GM23338 (cell line): ENCODE data around the gene UCKL1. TPM values are rescaled to one million over a fixed set of nuclear protein-coding genes. Genes with fewer than 3 reads are reported as not detected.

ENCODE experiments used
- ATAC-seq: fragments of 200-7000 bp; cut with Tn5 transposase; 3 replicates; pipeline ENCODE4 v1.9.1; 2020
- DNase-seq: peaks from one replicate; pipeline ENCODE4 v3.0.0-alpha.2; 2015; ENCODE audit warnings: low spot score
- H2AFZ ChIP-seq: fragments of 200-600 bp; sonication (generic); 2 replicates; pipeline ENCODE4 v1.8.0; 2016; ENCODE audit warnings: antibody characterized with exemption, mild to moderate bottlenecking, moderate library complexity
- H3F3A ChIP-seq: fragments of 200-600 bp; sonication (generic); replicated peaks from 2 replicates; pipeline ENCODE4 v1.8.0; 2017; ENCODE audit warnings: antibody characterized with exemption, mixed run types, low read depth
- H3K27ac ChIP-seq: fragments of 200-600 bp; sonication (generic); 2 replicates; pipeline ENCODE4 v1.6.1; 2016; ENCODE audit warnings: low read depth
- H3K27me3 ChIP-seq: fragments of 200-600 bp; sonication (generic); 2 replicates; pipeline ENCODE4 v1.8.0; 2016; ENCODE audit warnings: mild to moderate bottlenecking, mixed run types, moderate library complexity; ENCODE audit not compliant: insufficient read depth
- H3K36me3 ChIP-seq: fragments of 200-600 bp; sonication (generic); 2 replicates; pipeline ENCODE4 v1.8.0; 2016; ENCODE audit warnings: mild to moderate bottlenecking; ENCODE audit not compliant: insufficient read depth
- H3K4me1 ChIP-seq: fragments of 200-600 bp; sonication (generic); 2 replicates; pipeline ENCODE4 v1.8.0; 2016; ENCODE audit warnings: mild to moderate bottlenecking, moderate library complexity; ENCODE audit not compliant: insufficient read depth
- H3K4me2 ChIP-seq: fragments of 200-600 bp; sonication (generic); 2 replicates; pipeline ENCODE4 v1.7.1; 2017; ENCODE audit warnings: mixed run types
- H3K4me3 ChIP-seq: fragments of 200-600 bp; sonication (generic); 2 replicates; pipeline ENCODE4 v1.6.1; 2016; ENCODE audit warnings: mixed run types
- H3K79me2 ChIP-seq: fragments of 200-600 bp; sonication (generic); replicated peaks from 2 replicates; pipeline ENCODE4 v1.8.0; 2017; ENCODE audit warnings: mild to moderate bottlenecking; ENCODE audit not compliant: insufficient read depth
- H3K9me2 ChIP-seq: fragments of 200-600 bp; sonication (generic); 2 replicates; pipeline ENCODE4 v1.8.0; 2017; ENCODE audit not compliant: insufficient read depth
- H4K20me1 ChIP-seq: fragments of 200-600 bp; sonication (generic); replicated peaks from 2 replicates; pipeline ENCODE4 v1.8.0; 2017; ENCODE audit warnings: mild to moderate bottlenecking; ENCODE audit not compliant: insufficient read depth
- H3K27ac Mint-ChIP-seq: 2 replicates; pipeline ENCODE4 v1.8.0; 2020; ENCODE audit warnings: inconsistent platforms, mild to moderate bottlenecking, moderate library complexity, mixed read lengths
- H3K27me3 Mint-ChIP-seq: 3 replicates; pipeline ENCODE4 v1.8.0; 2022; ENCODE audit warnings: low read depth, mild to moderate bottlenecking, moderate library complexity, mixed read lengths, inconsistent platforms; ENCODE audit not compliant: insufficient read depth, poor library complexity
- H3K36me3 Mint-ChIP-seq: 3 replicates; pipeline ENCODE4 v1.8.0; 2021; ENCODE audit warnings: low read depth, mild to moderate bottlenecking, inconsistent platforms, moderate library complexity, mixed read lengths
- H3K4me1 Mint-ChIP-seq: 3 replicates; pipeline ENCODE4 v1.8.0; 2020; ENCODE audit warnings: mild to moderate bottlenecking, inconsistent platforms, mixed read lengths
- H3K4me3 Mint-ChIP-seq: 3 replicates; pipeline ENCODE4 v1.8.0; 2021; ENCODE audit warnings: moderate library complexity, mild to moderate bottlenecking, inconsistent platforms, mixed read lengths
- H3K9me3 Mint-ChIP-seq: 3 replicates; pipeline ENCODE4 v1.8.0; 2020; ENCODE audit warnings: moderate library complexity, mild to moderate bottlenecking, inconsistent platforms, mixed read lengths
- CREB1 ChIP-seq: fragments of 250-450 bp; sonication (Bioruptor Pico); IDR thresholded peaks from 2 replicates; pipeline ENCODE4 v1.5.0; 2020; ENCODE audit warnings: low read depth, mild to moderate bottlenecking, moderate library complexity
- EZH2 ChIP-seq: fragments of 200-600 bp; sonication (generic); IDR thresholded peaks from one replicate; pipeline ENCODE4 v1.8.0; 2017; ENCODE audit warnings: antibody characterized with exemption, mild to moderate bottlenecking, low read depth; ENCODE audit not compliant: unreplicated experiment
- EZH2phosphoT487 ChIP-seq: fragments of 200-600 bp; sonication (generic); IDR thresholded peaks from one replicate; pipeline ENCODE4 v1.8.1; 2018; ENCODE audit warnings: antibody characterized with exemption; ENCODE audit not compliant: unreplicated experiment
- JUNB ChIP-seq: IDR thresholded peaks from one replicate; pipeline ENCODE4 v1.6.1; 2016; ENCODE audit warnings: antibody characterized with exemption; ENCODE audit not compliant: unreplicated experiment
- NANOG ChIP-seq: IDR thresholded peaks from 2 replicates; pipeline ENCODE4 v1.6.1; 2016; ENCODE audit warnings: antibody characterized with exemption, borderline replicate concordance
- POLR2AphosphoS5 ChIP-seq: IDR thresholded peaks from 2 replicates; pipeline ENCODE4 v1.6.1; 2016; ENCODE audit warnings: antibody characterized with exemption, low read depth
- STAT1 ChIP-seq: IDR thresholded peaks from one replicate; pipeline ENCODE4 v1.6.1; 2016; ENCODE audit warnings: antibody characterized with exemption; ENCODE audit not compliant: unreplicated experiment
- ZNF114 ChIP-seq: fragments of 250-450 bp; sonication (Bioruptor Pico); IDR thresholded peaks from 2 replicates; pipeline ENCODE4 v1.5.0; 2020; ENCODE audit warnings: mild to moderate bottlenecking, moderate library complexity
- ZNF331 ChIP-seq: fragments of 250-450 bp; sonication (Bioruptor Pico); IDR thresholded peaks from 2 replicates; pipeline ENCODE4 v1.5.0; 2020; ENCODE audit warnings: low read depth, mild to moderate bottlenecking, moderate library complexity
- polyA plus RNA-seq: library from polyadenylated mRNA; unstranded; fragments of >200 nt; fragmentation: Nextera tagmentation; extraction: Ambion mirVana; gene quantifications from 2 replicates; pipeline ENCODE4 v1.2.1, GENCODE V29; 2016
- total RNA-seq: library from RNA; depleted of rRNA; stranded (reverse); fragments of >200 nt; shearing (Covaris generic); gene quantifications from 2 replicates; pipeline ENCODE4 v1.2.3, GENCODE V29; 2014
- TF ChIP-seq, protein P1 (sequence below): fragments of 250-450 bp; sonication (Bioruptor Pico); IDR thresholded peaks from 2 replicates; pipeline ENCODE4 v1.5.0; 2020; ENCODE audit warnings: mild to moderate bottlenecking, moderate library complexity
- TF ChIP-seq, protein P2 (sequence below): IDR thresholded peaks from 2 replicates; pipeline ENCODE4 v1.6.1; 2016; ENCODE audit warnings: antibody characterized with exemption
- TF ChIP-seq, protein P3 (sequence below), 2 experiments: fragments of 200-600 bp in 1 of 2; sonication (generic) in 1 of 2; conservative IDR thresholded peaks; 2 replicates each; pipeline versions ENCODE4 v1.5.1 to v1.6.1; 2016 to 2017; ENCODE audit warnings: antibody characterized with exemption in 2 of 2, low read depth in 2 of 2, mild to moderate bottlenecking in 2 of 2, moderate library complexity in 1 of 2

UCKL1 gene
- total and polyA plus RNA-seq, 2 experiments from 2014 or later = 56.8 to 82.5 TPM

DNA sequence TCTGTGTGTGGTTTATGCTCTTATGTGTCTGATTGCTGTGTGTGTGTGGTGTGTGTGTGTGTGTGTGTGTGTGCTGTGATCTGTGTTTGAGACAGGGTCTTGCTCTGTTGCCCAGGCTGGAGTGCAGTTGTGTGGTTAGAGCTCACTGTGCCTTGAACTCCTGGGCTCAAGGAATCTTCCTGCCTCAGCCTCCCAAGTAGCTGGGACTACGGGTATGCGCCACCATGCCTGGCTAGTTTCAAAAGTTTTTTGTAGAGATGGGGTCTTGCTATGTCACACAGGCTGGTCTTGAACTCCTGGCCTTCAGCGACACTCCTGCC lies 16.9 kb upstream of the UCKL1 start (continued):
- TF ChIP-seq, protein P1, sequence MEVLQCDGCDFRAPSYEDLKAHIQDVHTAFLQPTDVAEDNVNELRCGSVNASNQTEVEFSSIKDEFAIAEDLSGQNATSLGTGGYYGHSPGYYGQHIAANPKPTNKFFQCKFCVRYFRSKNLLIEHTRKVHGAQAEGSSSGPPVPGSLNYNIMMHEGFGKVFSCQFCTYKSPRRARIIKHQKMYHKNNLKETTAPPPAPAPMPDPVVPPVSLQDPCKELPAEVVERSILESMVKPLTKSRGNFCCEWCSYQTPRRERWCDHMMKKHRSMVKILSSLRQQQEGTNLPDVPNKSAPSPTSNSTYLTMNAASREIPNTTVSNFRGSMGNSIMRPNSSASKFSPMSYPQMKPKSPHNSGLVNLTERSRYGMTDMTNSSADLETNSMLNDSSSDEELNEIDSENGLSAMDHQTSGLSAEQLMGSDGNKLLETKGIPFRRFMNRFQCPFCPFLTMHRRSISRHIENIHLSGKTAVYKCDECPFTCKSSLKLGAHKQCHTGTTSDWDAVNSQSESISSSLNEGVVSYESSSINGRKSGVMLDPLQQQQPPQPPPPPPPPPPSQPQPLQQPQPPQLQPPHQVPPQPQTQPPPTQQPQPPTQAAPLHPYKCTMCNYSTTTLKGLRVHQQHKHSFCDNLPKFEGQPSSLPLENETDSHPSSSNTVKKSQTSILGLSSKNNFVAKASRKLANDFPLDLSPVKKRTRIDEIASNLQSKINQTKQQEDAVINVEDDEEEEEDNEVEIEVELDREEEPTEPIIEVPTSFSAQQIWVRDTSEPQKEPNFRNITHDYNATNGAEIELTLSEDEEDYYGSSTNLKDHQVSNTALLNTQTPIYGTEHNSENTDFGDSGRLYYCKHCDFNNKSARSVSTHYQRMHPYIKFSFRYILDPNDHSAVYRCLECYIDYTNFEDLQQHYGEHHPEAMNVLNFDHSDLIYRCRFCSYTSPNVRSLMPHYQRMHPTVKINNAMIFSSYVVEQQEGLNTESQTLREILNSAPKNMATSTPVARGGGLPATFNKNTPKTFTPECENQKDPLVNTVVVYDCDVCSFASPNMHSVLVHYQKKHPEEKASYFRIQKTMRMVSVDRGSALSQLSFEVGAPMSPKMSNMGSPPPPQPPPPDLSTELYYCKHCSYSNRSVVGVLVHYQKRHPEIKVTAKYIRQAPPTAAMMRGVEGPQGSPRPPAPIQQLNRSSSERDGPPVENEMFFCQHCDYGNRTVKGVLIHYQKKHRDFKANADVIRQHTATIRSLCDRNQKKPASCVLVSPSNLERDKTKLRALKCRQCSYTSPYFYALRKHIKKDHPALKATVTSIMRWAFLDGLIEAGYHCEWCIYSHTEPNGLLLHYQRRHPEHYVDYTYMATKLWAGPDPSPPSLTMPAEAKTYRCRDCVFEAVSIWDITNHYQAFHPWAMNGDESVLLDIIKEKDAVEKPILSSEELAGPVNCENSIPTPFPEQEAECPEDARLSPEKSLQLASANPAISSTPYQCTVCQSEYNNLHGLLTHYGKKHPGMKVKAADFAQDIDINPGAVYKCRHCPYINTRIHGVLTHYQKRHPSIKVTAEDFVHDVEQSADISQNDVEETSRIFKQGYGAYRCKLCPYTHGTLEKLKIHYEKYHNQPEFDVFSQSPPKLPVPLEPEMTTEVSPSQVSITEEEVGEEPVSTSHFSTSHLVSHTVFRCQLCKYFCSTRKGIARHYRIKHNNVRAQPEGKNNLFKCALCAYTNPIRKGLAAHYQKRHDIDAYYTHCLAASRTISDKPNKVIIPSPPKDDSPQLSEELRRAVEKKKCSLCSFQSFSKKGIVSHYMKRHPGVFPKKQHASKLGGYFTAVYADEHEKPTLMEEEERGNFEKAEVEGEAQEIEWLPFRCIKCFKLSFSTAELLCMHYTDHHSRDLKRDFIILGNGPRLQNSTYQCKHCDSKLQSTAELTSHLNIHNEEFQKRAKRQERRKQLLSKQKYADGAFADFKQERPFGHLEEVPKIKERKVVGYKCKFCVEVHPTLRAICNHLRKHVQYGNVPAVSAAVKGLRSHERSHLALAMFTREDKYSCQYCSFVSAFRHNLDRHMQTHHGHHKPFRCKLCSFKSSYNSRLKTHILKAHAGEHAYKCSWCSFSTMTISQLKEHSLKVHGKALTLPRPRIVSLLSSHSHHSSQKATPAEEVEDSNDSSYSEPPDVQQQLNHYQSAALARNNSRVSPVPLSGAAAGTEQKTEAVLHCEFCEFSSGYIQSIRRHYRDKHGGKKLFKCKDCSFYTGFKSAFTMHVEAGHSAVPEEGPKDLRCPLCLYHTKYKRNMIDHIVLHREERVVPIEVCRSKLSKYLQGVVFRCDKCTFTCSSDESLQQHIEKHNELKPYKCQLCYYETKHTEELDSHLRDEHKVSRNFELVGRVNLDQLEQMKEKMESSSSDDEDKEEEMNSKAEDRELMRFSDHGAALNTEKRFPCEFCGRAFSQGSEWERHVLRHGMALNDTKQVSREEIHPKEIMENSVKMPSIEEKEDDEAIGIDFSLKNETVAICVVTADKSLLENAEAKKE = no peak
- TF ChIP-seq, protein P2, sequence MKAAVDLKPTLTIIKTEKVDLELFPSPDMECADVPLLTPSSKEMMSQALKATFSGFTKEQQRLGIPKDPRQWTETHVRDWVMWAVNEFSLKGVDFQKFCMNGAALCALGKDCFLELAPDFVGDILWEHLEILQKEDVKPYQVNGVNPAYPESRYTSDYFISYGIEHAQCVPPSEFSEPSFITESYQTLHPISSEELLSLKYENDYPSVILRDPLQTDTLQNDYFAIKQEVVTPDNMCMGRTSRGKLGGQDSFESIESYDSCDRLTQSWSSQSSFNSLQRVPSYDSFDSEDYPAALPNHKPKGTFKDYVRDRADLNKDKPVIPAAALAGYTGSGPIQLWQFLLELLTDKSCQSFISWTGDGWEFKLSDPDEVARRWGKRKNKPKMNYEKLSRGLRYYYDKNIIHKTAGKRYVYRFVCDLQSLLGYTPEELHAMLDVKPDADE = no peak
- no peak for TF ChIP-seq ZNF331 (CRISPR knock-in tag)
- TF ChIP-seq JUNB = no peak
- no peak for TF ChIP-seq EZH2phosphoT487
- TF ChIP-seq POLR2AphosphoS5 = no peak
- TF ChIP-seq STAT1 = no peak

- no peaks in the 10 kb centered on the region for H3K36me3 ChIP-seq
- no peak overlapping the region for H2AFZ ChIP-seq
- H3K27ac Mint-ChIP-seq = no peak overlapping the region; the same call in 1 of the 2 replicates
- H3K4me2 ChIP-seq = no peak overlapping the region
- H3K9me3 Mint-ChIP-seq = no peaks in the 10 kb centered on the region; the same call in 2 of the 3 replicates
- H3K27me3 ChIP-seq = peaks cover 7% of the 10 kb centered on the region; the same call in 1 of the 2 replicates
- H3K36me3 Mint-ChIP-seq = no peaks in the 10 kb centered on the region; the same call in 2 of the 3 replicates
- H3K4me1 Mint-ChIP-seq = peaks cover 20% of the 10 kb centered on the region
- no peak for ATAC-seq
- peaks cover 8% of the 10 kb centered on the region for H3K4me1 ChIP-seq
- peaks cover 27% of the 10 kb centered on the region for H3K27me3 Mint-ChIP-seq
- no peaks in the 10 kb centered on the region for H4K20me1 ChIP-seq
- peaks cover 9% of the 10 kb centered on the region for H3K79me2 ChIP-seq
- no peak overlapping the region for H3K4me3 ChIP-seq
- no peak for DNase-seq
- H3K27ac ChIP-seq = no peak overlapping the region
- H3F3A ChIP-seq = peaks cover 12% of the 10 kb centered on the region; the same call in 1 of the 2 replicates
- H3K4me3 Mint-ChIP-seq = no peak overlapping the region; the same call in 2 of the 3 replicates
- H3K9me2 ChIP-seq = no peaks in the 10 kb centered on the region
- TF ChIP-seq NANOG = no peak
- no peak for TF ChIP-seq ZNF331 (CRISPR knock-in tag)
- TF ChIP-seq CREB1 (CRISPR knock-in tag) = no peak
- TF ChIP-seq, protein P3, sequence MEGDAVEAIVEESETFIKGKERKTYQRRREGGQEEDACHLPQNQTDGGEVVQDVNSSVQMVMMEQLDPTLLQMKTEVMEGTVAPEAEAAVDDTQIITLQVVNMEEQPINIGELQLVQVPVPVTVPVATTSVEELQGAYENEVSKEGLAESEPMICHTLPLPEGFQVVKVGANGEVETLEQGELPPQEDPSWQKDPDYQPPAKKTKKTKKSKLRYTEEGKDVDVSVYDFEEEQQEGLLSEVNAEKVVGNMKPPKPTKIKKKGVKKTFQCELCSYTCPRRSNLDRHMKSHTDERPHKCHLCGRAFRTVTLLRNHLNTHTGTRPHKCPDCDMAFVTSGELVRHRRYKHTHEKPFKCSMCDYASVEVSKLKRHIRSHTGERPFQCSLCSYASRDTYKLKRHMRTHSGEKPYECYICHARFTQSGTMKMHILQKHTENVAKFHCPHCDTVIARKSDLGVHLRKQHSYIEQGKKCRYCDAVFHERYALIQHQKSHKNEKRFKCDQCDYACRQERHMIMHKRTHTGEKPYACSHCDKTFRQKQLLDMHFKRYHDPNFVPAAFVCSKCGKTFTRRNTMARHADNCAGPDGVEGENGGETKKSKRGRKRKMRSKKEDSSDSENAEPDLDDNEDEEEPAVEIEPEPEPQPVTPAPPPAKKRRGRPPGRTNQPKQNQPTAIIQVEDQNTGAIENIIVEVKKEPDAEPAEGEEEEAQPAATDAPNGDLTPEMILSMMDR (conservative IDR thresholded peaks at IDR 0.05; ENCODE audit: low read depth in 2 of 2) = no peak
- TF ChIP-seq EZH2 = no peak
- no peak for TF ChIP-seq JUNB
- no peak for TF ChIP-seq ZNF114 (CRISPR knock-in tag)
These were observed 16.3 kb upstream of the UCKL1 start for GRCh38 chr20:63972312-63973159.
